Superior temporal gyrus (tissue), 1 donor: Measurements from ENCODE around the gene CTDNEP1.

Experiments used
- DNase-seq: peaks from one replicate; pipeline ENCODE4 v3.0.0-alpha.2; 2016; ENCODE audit errors: extremely low spot score

Gene CTDNEP1

GRCh38 chr17:7228920-7229319 is 22.6 kb downstream of the CTDNEP1 start:
- no peak for DNase-seq

- no peak for DNase-seq
These were observed 24.5 kb downstream of the CTDNEP1 start for GRCh38 chr17:7226721-7227710.

GRCh38 chr17:7225711-7226331 is 25.7 kb downstream of the CTDNEP1 start:
- no peak for DNase-seq

GRCh38 chr17:7224661-7225111 is 26.8 kb downstream of the CTDNEP1 start:
- no peak for DNase-seq

GRCh38 chr17:7224110-7224509 is 27.4 kb downstream of the CTDNEP1 start:
- DNase-seq, result no peak

- no peak for DNase-seq
These were observed 28.2 kb downstream of the CTDNEP1 start for GRCh38 chr17:7223375-7223774.

GRCh38 chr17:7222972-7223292 is 28.6 kb downstream of the CTDNEP1 start:
- DNase-seq, result no peak

GRCh38 chr17:7222093-7222971 is 29.2 kb downstream of the CTDNEP1 start:
- DNase-seq, result no peak

- no peak for DNase-seq
These were observed 30.0 kb downstream of the CTDNEP1 start for GRCh38 chr17:7221278-7222092.

- DNase-seq, result no peak
These were observed 30.8 kb downstream of the CTDNEP1 start for GRCh38 chr17:7220593-7221277.

- peak; percentile 90 for DNase-seq
These were observed 31.5 kb downstream of the CTDNEP1 start, which contains the start of the genes ACADVL and DLG4 for GRCh38 chr17:7219812-7220592. TSS of gene ACADVL (plus strand) at chr17:7219938. CDS start at chr17:7219985, 47 bp downstream. TSS of gene DLG4 (minus strand) at chr17:7219836.

GRCh38 chr17:7219229-7219811 is 32.2 kb downstream of the CTDNEP1 start:
- DNase-seq, result no peak

- DNase-seq, result no peak
These were observed 32.8 kb downstream of the CTDNEP1 start for GRCh38 chr17:7218758-7219157.

- DNase-seq, result no peak
These were observed 33.4 kb downstream of the CTDNEP1 start for GRCh38 chr17:7218166-7218565.

- DNase-seq, result peak; percentile 48
These were observed 34.2 kb downstream of the CTDNEP1 start for GRCh38 chr17:7217113-7217987.

GRCh38 chr17:7216242-7217112 is 35.1 kb downstream of the CTDNEP1 start:
- DNase-seq, result no peak

GRCh38 chr17:7215652-7216180 is 35.8 kb downstream of the CTDNEP1 start:
- DNase-seq, result no peak
